OCI-LY3 (cell line): ENCODE results near the gene ANKRD27.

ENCODE experiments used
- EZH2phosphoT487 ChIP-seq: fragments of 200-600 bp; shearing (Covaris generic); IDR thresholded peaks from 2 replicates; pipeline ENCODE4 v1.6.1; 2018; ENCODE audit warnings: antibody characterized with exemption, mixed run types, low read depth
- TF ChIP-seq, protein P1 (sequence below): fragments of 200-600, 300-600 bp; sonication (generic); IDR thresholded peaks from 2 replicates; pipeline ENCODE4 v1.5.1; 2014; ENCODE audit warnings: antibody characterized with exemption, low read length, low read depth

- TF ChIP-seq, protein P1, sequence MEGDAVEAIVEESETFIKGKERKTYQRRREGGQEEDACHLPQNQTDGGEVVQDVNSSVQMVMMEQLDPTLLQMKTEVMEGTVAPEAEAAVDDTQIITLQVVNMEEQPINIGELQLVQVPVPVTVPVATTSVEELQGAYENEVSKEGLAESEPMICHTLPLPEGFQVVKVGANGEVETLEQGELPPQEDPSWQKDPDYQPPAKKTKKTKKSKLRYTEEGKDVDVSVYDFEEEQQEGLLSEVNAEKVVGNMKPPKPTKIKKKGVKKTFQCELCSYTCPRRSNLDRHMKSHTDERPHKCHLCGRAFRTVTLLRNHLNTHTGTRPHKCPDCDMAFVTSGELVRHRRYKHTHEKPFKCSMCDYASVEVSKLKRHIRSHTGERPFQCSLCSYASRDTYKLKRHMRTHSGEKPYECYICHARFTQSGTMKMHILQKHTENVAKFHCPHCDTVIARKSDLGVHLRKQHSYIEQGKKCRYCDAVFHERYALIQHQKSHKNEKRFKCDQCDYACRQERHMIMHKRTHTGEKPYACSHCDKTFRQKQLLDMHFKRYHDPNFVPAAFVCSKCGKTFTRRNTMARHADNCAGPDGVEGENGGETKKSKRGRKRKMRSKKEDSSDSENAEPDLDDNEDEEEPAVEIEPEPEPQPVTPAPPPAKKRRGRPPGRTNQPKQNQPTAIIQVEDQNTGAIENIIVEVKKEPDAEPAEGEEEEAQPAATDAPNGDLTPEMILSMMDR, result no peak
- no peak for TF ChIP-seq EZH2phosphoT487
Observed at GRCh38 chr19:32673573-32673972, 1.4 kb downstream of the ANKRD27 start.
